22Rv1 (cell line): ENCODE data around the gene ABCG4.
"Not testable (repeated sequence)": the region's sequence is repeated elsewhere in the genome, so short reads cannot be mapped to it uniquely, and the experiment has no call there.

Experiments used
- CTCF ChIP-seq: fragments of 450-650 bp; IDR thresholded peaks from 2 replicates; pipeline ENCODE4 v1.5.1; 2017; ENCODE audit warnings: mild to moderate bottlenecking
- ZFX ChIP-seq: fragments of 450-650 bp; IDR thresholded peaks from 2 replicates; pipeline ENCODE4 v1.6.1; 2017; ENCODE audit warnings: antibody characterized with exemption, borderline replicate concordance

GRCh38 chr11:119167077-119167458 is 18.2 kb downstream of the ABCG4 start:
- TF ChIP-seq CTCF, ZFX: not testable (repeated sequence)
